ENCODE measurements around the gene APMAP.

DNA sequence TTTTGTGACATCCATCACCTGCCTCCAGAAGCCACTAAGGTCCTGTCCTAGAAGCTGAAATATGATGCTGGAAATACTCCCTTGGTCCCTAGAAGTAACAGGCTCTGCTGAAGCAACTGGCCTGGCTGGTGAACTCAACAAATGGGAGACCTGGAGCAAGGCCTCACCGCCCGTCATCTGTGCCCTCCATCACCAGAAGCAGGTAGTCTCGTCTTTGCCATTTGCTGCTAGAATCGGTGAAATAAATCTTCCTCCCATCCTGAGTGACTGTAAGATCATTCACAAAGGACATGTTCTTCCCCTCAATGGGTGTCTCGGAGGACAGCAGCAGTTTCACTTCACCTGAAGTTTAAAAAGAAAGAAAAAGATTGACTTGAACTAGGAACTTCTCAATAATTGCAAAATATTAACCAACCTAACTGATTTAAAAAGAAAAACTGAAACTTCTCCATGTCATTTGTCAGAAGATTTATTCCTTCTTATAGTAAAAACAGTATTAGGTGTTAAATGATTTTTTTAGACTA, 22.5 kb downstream of the APMAP start:
- TF ChIP-seq GATA2 (IDR thresholded peaks at IDR 0.05; ENCODE audit: low read depth, low read length) (no peak), GATA3 (IDR thresholded peaks at IDR 0.05; ENCODE audit: low read depth, low read length) (no peak)

All from SH-SY5Y (cell line).